Retinal pigment epithelial cell (primary cell): ENCODE data around the gene AIP.

Source experiments
- DNase-seq: peaks from one replicate; pipeline ENCODE4 v3.0.0-alpha.2; 2010; ENCODE audit warnings: low read depth
- H3K4me3 ChIP-seq: 2 replicates; pipeline ENCODE4 v1.5.1; 2011; ENCODE audit warnings: mild to moderate bottlenecking, low read length, control low read depth, moderate library complexity
- CTCF ChIP-seq: conservative IDR thresholded peaks from 2 replicates; pipeline ENCODE4 v1.5.1; 2011; ENCODE audit warnings: low read depth, low read length, control low read depth, inconsistent platforms

AIP gene

GRCh38 chr11:67503119-67504004 lies 20.5 kb downstream of the AIP start:
- H3K4me3 ChIP-seq: peak overlapping the region; percentile 44
- TF ChIP-seq CTCF: no peak
- DNase-seq: no peak

GRCh38 chr11:67504005-67504949 lies 21.5 kb downstream of the AIP start:
- H3K4me3 ChIP-seq: peak overlapping the region; percentile 72
- no peak for DNase-seq
- TF ChIP-seq CTCF: no peak

- no peak for DNase-seq
- no peak for TF ChIP-seq CTCF
- peak within 1 kb of the TSS; percentile 72 for H3K4me3 ChIP-seq
Observed at GRCh38 chr11:67504950-67505581, 22.2 kb downstream of the AIP start, which contains the start of gene PITPNM1. TSS of gene PITPNM1 (minus strand) at chr11:67505363. CDS start at chr11:67504180, 1,183 bp downstream.

GRCh38 chr11:67505605-67506396 lies 23.0 kb downstream of the AIP start:
- DNase-seq: peak; percentile 84
- H3K4me3 ChIP-seq: peak overlapping the region; percentile 25
- TF ChIP-seq CTCF: peak; percentile 98

- no peak for TF ChIP-seq CTCF
- DNase-seq: no peak
- no peak overlapping the region for H3K4me3 ChIP-seq
Observed at GRCh38 chr11:67506426-67507051, 23.7 kb downstream of the AIP start.
